Measurements from ENCODE around the gene RASL10B.
A peak's percentile ranks its signal among the peaks of the same experiment; 100 is the strongest.

RASL10B gene

DNA sequence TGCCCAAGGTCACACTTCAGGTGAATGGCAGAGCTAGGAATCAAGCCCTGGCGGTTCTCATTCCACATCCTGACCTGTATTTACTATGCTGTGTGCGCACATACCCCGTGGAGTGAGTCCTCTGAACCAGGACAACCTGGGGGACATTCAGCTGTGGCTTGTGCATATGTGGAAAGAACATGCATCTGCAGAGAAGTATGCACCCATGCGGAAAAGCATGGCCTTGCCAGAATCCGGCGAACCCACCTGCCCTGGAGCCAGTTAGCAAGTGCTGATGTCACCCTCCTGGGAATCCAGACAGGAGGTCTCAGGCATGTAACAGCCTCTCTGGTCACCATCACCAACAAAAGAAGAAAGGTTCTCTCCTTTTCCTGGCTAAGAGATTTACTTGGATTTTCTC is 1.9 kb downstream of the RASL10B start:
- H3K9ac ChIP-seq (ENCODE audit: low read length) = no peak overlapping the region
- no peak for DNase-seq (ENCODE audit: low read depth)
- H3K36me3 ChIP-seq (ENCODE audit: control insufficient read depth, insufficient read depth, low read length, severe bottlenecking) = no peaks in the 10 kb centered on the region
- H3K9me3 ChIP-seq (ENCODE audit: control insufficient read depth, low read length) = no peaks in the 10 kb centered on the region
- peaks cover 6% of the 10 kb centered on the region for H3K4me1 ChIP-seq (ENCODE audit: control insufficient read depth, insufficient read depth, low read length)
- peaks cover 15% of the 10 kb centered on the region for H3K27me3 ChIP-seq (replicated peaks; ENCODE audit: control insufficient read depth, insufficient read depth, low read length)
- H3K4me3 ChIP-seq (ENCODE audit: low read length) = no peak overlapping the region

DNA sequence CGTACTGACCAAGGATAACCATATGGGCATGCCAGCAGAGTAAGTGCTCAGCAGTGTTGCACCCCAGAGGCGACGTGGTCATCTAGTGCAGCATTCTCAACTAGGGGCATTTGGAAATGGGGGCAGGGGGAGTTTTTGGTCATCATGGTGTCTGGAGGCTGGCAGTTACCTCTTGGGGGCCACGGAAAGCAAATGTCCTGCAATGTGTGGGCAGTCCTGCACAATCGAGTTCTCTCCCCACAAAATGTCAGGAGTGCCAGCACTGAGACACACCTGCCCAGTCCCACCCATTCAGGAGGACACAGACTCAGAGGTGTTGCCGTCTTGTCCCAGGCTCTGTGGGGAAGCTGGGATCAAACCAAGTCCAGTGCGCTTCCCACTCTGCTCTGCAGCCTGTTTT is 3.0 kb downstream of the RASL10B start:
- H3K4me3 ChIP-seq (ENCODE audit: low read length) = no peak overlapping the region
- peaks cover 25% of the 10 kb centered on the region for H3K27me3 ChIP-seq (replicated peaks; ENCODE audit: control insufficient read depth, insufficient read depth, low read length)
- H3K4me1 ChIP-seq (ENCODE audit: control insufficient read depth, insufficient read depth, low read length) = peaks cover 6% of the 10 kb centered on the region
- no peaks in the 10 kb centered on the region for H3K9me3 ChIP-seq (ENCODE audit: control insufficient read depth, low read length)
- no peak for DNase-seq (ENCODE audit: low read depth)
- no peaks in the 10 kb centered on the region for H3K36me3 ChIP-seq (ENCODE audit: control insufficient read depth, insufficient read depth, low read length, severe bottlenecking)
- no peak overlapping the region for H3K9ac ChIP-seq (ENCODE audit: low read length)

DNA sequence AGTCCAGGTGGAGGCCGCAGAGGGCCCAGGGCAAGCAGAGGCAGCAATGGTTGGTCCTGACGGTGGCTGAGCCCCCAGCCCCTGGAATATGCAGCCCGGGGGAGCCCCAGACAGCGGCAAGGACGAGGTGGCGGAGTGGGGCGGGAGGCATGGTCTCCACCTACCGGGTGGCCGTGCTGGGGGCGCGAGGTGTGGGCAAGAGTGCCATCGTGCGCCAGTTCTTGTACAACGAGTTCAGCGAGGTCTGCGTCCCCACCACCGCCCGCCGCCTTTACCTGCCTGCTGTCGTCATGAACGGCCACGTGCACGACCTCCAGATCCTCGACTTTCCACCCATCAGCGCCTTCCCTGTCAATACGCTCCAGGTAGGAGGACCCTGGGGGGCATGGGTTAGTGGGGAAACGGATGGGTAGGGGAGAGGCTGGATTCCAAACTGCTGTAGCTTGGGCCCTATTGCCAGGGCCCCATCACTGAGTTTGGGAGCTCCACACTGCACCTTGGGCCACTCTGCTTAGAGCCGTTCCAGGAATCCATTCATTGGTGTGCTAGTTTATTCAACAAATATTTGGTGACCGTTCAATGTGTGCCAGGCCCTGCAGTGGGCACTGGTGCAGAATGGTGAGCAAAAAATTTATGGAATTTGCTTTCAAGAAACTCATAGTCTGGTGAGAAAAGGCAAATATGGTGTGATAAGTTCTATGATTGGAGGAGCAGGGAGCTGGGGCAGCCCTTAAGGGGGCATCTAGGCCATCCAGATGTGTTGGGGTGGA is 3.8 kb downstream of the RASL10B start:
- H3K9me3 ChIP-seq (ENCODE audit: control insufficient read depth, low read length) = no peaks in the 10 kb centered on the region
- peaks cover 33% of the 10 kb centered on the region for H3K27me3 ChIP-seq (replicated peaks; ENCODE audit: control insufficient read depth, insufficient read depth, low read length)
- no peaks in the 10 kb centered on the region for H3K36me3 ChIP-seq (ENCODE audit: control insufficient read depth, insufficient read depth, low read length, severe bottlenecking)
- DNase-seq (ENCODE audit: low read depth) = no peak
- H3K4me3 ChIP-seq (ENCODE audit: low read length) = no peak overlapping the region
- no peak overlapping the region for H3K9ac ChIP-seq (ENCODE audit: low read length)
- H3K4me1 ChIP-seq (ENCODE audit: control insufficient read depth, insufficient read depth, low read length) = peaks cover 6% of the 10 kb centered on the region

DNA sequence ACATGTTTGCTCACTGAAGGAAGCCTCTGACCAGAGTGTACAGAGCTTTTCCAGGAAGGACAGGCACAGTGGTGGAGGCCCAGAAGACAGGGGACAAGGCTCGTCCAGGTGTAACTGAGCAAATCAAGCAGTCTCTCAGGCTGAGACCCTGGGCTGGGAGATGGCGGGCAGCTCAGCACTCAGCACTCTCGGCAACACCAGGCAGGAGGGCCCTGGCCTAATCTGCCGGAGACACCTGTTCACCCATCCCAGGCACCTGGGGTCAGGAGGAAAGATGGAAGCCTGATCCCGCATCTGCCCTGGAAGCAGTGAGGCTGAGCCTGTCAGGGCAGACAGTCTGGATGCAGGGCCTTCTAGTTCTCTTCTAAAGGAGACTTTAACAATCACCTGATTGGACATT is 4.8 kb downstream of the RASL10B start:
- peaks cover 41% of the 10 kb centered on the region for H3K27me3 ChIP-seq (replicated peaks; ENCODE audit: control insufficient read depth, insufficient read depth, low read length)
- peaks cover 2% of the 10 kb centered on the region for H3K4me1 ChIP-seq (ENCODE audit: control insufficient read depth, insufficient read depth, low read length)
- DNase-seq (ENCODE audit: low read depth) = no peak
- peaks cover 5% of the 10 kb centered on the region for H3K9me3 ChIP-seq (ENCODE audit: control insufficient read depth, low read length)
- H3K9ac ChIP-seq (ENCODE audit: low read length) = no peak overlapping the region
- no peaks in the 10 kb centered on the region for H3K36me3 ChIP-seq (ENCODE audit: control insufficient read depth, insufficient read depth, low read length, severe bottlenecking)
- no peak overlapping the region for H3K4me3 ChIP-seq (ENCODE audit: low read length)

DNA sequence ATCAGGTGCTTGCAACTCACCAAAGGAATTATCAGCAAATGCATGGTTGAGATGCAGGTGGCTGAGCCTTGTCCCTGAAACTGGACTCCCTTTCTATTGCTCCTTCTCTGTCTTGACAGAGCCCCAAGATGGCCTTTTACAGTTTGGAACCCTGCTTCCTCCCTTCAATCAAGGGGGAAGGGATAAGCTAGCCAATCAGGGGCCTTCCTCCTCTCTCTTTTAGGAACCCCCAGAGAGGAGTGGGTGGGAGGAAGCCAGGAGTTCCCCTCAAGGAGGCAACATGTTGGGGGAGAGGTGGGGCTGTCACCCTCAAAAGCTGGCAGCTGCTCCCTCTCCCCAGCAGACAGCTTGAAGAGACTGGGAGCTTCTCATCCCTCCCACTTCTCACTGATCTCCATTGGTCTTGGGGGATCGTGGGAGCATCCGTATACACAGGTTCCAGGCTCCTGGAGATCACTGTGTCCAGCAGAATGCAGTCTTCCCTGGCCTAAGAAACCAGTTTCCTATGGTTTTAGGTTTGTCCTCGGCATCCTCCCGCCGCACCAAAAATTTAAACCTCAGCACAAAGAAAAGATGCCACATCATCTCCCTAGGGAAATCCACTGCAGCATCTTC is 7.2 kb downstream of the RASL10B start:
- H3K36me3 ChIP-seq (ENCODE audit: control insufficient read depth, insufficient read depth, low read length, severe bottlenecking) = no peaks in the 10 kb centered on the region
- no peak overlapping the region for H3K4me3 ChIP-seq (ENCODE audit: low read length)
- no peaks in the 10 kb centered on the region for H3K4me1 ChIP-seq (ENCODE audit: control insufficient read depth, insufficient read depth, low read length)
- H3K9ac ChIP-seq (ENCODE audit: low read length) = no peak overlapping the region
- no peak for DNase-seq (ENCODE audit: low read depth)
- peaks cover 54% of the 10 kb centered on the region for H3K27me3 ChIP-seq (replicated peaks; ENCODE audit: control insufficient read depth, insufficient read depth, low read length)
- H3K9me3 ChIP-seq (ENCODE audit: control insufficient read depth, low read length) = peaks cover 5% of the 10 kb centered on the region

DNA sequence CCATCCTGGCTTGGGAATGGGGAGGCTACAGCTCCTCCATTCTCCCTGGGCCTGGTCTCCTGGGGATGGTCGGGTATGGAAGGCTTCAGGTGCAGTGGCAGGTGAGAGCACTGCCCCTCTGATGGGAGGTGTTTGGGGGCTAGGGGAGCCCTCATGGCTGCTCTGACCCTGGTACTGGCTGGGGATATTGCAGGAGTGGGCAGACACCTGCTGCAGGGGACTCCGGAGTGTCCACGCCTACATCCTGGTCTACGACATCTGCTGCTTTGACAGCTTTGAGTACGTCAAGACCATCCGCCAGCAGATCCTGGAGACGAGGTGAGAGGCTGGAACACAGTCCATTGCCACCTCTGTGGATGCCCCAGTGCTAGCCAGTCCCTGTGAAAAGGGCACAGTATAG is 8.8 kb downstream of the RASL10B start:
- no peak for DNase-seq (ENCODE audit: low read depth)
- peaks cover 5% of the 10 kb centered on the region for H3K9me3 ChIP-seq (ENCODE audit: control insufficient read depth, low read length)
- no peaks in the 10 kb centered on the region for H3K4me1 ChIP-seq (ENCODE audit: control insufficient read depth, insufficient read depth, low read length)
- H3K36me3 ChIP-seq (ENCODE audit: control insufficient read depth, insufficient read depth, low read length, severe bottlenecking) = no peaks in the 10 kb centered on the region
- no peak overlapping the region for H3K4me3 ChIP-seq (ENCODE audit: low read length)
- no peak overlapping the region for H3K9ac ChIP-seq (ENCODE audit: low read length)
- peaks cover 59% of the 10 kb centered on the region for H3K27me3 ChIP-seq (replicated peaks; ENCODE audit: control insufficient read depth, insufficient read depth, low read length)

DNA sequence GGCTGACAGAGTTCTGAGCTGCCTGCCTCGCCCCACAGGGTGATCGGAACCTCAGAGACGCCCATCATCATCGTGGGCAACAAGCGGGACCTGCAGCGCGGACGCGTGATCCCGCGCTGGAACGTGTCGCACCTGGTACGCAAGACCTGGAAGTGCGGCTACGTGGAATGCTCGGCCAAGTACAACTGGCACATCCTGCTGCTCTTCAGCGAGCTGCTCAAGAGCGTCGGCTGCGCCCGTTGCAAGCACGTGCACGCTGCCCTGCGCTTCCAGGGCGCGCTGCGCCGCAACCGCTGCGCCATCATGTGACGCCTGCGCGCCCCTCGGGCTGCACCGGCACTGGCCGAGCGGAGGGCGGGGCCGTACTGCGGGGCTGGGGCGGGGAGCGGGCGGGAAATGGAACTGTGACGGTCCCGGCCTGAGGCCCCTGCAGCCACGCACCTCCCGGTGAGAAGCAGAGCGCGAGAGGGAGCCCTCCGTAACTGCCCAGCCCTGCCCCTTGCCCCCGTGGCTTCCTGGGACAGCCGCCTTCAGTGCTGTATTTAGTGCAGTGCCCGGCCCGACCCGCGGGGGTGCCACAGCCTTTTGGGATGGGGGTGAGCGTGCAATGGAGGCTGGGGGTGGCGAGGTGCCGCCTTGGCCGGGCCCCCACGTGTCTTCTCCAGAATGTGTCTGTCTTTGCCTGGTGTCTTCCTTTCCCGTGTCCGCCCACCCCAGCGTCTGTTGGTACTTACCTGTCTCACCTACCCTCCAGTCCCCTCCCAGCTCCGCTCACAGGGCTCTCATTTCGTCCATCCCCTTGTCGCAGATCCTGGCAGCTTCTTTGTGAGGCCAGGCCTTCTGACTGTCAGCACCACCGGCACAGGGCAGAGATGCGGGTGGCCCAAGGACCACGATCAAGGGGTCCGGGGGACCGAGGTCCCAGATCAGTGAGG is 9.8 kb downstream of the RASL10B start:
- peaks cover 5% of the 10 kb centered on the region for H3K9me3 ChIP-seq (ENCODE audit: control insufficient read depth, low read length)
- no peak overlapping the region for H3K4me3 ChIP-seq (ENCODE audit: low read length)
- H3K36me3 ChIP-seq (ENCODE audit: control insufficient read depth, insufficient read depth, low read length, severe bottlenecking) = no peaks in the 10 kb centered on the region
- H3K27me3 ChIP-seq (replicated peaks; ENCODE audit: control insufficient read depth, insufficient read depth, low read length) = peaks cover 69% of the 10 kb centered on the region
- H3K4me1 ChIP-seq (ENCODE audit: control insufficient read depth, insufficient read depth, low read length) = no peaks in the 10 kb centered on the region
- DNase-seq (ENCODE audit: low read depth) = no peak
- H3K9ac ChIP-seq (ENCODE audit: low read length) = no peak overlapping the region

DNA sequence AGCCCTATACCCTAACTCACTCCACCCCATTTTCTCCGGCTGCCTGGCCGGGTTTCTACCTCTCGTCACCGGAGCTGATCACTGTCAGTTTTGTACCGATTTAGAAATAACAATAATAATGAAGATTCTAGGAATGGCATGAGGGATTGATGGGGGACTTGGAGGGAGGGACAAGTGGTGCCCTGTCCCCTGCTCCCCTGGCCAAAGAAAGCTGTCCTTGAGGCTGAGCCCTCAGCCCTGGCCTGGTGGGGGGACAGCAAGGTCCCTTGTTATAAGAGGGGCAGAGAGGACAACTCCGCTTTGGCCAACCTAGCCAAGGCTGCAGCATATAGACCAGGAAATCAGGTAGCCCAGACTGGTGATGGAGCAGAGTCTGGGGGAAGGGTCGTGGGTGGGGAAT is 11.1 kb downstream of the RASL10B start:
- H3K4me3 ChIP-seq (ENCODE audit: low read length) = no peak overlapping the region
- H3K27me3 ChIP-seq (replicated peaks; ENCODE audit: control insufficient read depth, insufficient read depth, low read length) = peaks cover 75% of the 10 kb centered on the region
- no peaks in the 10 kb centered on the region for H3K4me1 ChIP-seq (ENCODE audit: control insufficient read depth, insufficient read depth, low read length)
- H3K9ac ChIP-seq (ENCODE audit: low read length) = no peak overlapping the region
- H3K36me3 ChIP-seq (ENCODE audit: control insufficient read depth, insufficient read depth, low read length, severe bottlenecking) = no peaks in the 10 kb centered on the region
- no peak for DNase-seq (ENCODE audit: low read depth)
- peaks cover 5% of the 10 kb centered on the region for H3K9me3 ChIP-seq (ENCODE audit: control insufficient read depth, low read length)

DNA sequence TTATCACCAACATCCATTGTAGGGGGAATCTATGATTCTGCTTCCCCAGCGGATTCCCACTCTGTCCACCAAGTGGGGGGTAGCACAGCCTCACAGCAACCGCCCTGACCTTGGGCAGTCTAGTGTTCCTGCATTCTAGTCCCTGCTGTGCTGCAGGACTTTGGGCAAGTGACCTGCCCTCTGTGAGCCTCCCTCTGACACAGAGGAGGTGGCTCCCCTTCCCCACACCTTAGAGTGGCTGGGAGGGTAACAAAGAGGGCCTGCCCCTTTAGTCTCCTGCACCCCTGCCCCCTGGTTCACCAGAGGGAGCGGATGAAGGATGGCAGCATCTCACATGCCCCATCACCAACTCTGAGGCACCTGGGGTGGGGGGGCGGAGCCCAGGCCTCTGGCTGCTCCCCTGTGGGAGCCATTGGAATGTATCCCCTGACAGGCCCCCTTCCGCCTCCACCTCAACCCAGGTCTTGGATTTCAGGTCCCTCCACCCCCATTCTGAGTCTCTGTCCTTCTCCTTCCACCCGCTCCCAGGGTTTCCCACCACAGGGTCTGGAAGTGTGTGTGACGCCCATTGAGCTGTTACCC is 11.5 kb downstream of the RASL10B start:
- no peak for DNase-seq (ENCODE audit: low read depth)
- Histone ChIP-seq H3K9me3 (ENCODE audit: control insufficient read depth, low read length) (peaks cover 5% of the 10 kb centered on the region), H3K36me3 (ENCODE audit: control insufficient read depth, insufficient read depth, low read length, severe bottlenecking) (no peaks in the 10 kb centered on the region), H3K27me3 (replicated peaks; ENCODE audit: control insufficient read depth, insufficient read depth, low read length) (peaks cover 78% of the 10 kb centered on the region), H3K4me1 (ENCODE audit: control insufficient read depth, insufficient read depth, low read length) (no peaks in the 10 kb centered on the region), H3K9ac (ENCODE audit: low read length) (no peak overlapping the region), H3K4me3 (ENCODE audit: low read length) (no peak overlapping the region)

DNA sequence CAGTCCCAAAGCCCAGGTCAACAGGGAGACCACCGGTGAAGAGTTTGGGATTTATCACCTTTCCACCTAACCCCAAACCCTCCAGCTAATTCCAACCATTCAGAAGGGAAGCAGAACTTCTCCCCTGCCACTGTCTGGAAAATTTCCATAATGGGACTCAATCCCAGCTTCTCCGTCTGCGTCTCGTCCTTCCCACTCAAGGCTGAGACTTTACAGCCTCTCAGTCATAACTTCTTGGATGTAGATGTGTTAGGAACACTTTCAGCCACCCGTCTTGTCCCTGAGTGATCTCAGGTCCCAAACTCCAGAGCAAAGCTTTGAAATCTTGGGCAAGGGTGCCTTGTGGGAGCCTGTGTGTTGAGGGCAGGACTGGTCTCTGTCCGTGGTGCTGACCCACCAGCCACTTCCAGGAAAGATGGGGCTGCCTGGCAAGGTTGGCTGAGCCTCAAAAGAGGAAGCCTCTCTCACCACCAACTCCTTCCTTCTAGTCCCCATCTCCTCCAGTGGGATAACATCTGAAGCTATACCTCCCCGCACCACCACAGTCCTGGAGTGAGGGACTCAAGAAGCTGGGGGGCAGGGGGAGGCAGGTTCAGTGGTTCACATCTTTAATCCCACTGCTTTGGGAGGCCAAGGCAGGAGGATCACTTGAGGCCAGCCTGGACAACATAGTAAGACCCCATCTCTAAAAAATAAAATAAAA is 12.3 kb downstream of the RASL10B start:
- Histone ChIP-seq H3K27me3 (replicated peaks; ENCODE audit: control insufficient read depth, insufficient read depth, low read length) (peaks cover 75% of the 10 kb centered on the region), H3K4me1 (ENCODE audit: control insufficient read depth, insufficient read depth, low read length) (peaks cover 4% of the 10 kb centered on the region)
- DNase-seq (ENCODE audit: low read depth) = peak; percentile 59

More for the DNA sequence above, 12.3 kb downstream of the RASL10B start:
- peaks cover 5% of the 10 kb centered on the region for H3K9me3 ChIP-seq (ENCODE audit: control insufficient read depth, low read length)
- H3K4me3 ChIP-seq (ENCODE audit: low read length) = no peak overlapping the region
- H3K9ac ChIP-seq (ENCODE audit: low read length) = no peak overlapping the region
- no peaks in the 10 kb centered on the region for H3K36me3 ChIP-seq (ENCODE audit: control insufficient read depth, insufficient read depth, low read length, severe bottlenecking)

Data from adipocyte (in vitro differentiated cells).